ENCODE data around the gene INSYN1. TPM values are rescaled to one million over a fixed set of nuclear protein-coding genes. Genes with fewer than 3 reads are reported as not detected.

Gene INSYN1
- total RNA-seq, 1 experiment from 2014 or later, result 1.5 TPM

DNA sequence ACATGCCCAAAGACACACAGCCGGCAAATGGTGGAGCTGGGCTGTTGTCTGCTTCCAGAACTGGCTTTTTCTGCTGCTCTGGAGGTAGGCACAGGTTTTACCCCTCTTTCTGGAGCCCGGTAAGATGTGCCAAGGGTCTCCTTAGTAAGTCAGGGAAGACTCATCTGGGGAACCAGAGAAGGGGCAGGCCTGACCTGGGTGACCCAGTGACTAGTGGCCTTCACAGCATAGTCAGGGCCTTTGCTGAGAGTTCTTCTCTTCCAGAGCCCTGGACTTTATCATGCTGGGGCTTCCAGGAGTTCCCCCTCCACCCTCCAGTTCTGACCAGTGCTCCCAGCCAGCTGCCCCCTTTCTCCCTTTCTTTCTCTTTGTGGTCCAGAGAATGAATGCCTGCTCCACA lies 65.8 kb downstream of the INSYN1 start:
- no peak for DNase-seq (ENCODE audit: low spot score)

GRCh38 chr15:73686781-73687256 lies 66.3 kb downstream of the INSYN1 start:
- DNase-seq (ENCODE audit: low spot score), result peak; percentile 91

DNA sequence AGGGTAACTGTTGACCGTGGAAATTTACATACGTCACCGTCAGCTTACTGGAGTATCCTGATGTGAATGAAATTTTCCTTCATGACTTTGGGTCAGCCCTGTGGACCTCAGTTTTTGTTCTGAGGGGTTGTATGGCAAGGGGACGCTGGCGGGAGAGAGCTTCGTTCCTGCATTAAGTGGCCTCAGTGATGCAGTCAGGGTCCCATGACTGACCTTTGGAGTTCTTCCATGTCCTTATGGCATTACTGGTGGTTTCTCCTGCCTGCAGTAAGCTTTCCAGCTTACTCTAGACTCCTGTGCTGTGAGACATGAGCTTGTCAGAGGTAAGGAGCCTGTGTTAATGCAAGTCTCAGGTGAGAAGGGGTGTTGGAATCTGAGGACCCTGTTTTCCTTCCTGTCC lies 67.2 kb downstream of the INSYN1 start:
- DNase-seq (ENCODE audit: low spot score), result no peak

Other genes with a start within 250 kb of the INSYN1 start
- gene NPTN, start 120.0 kb downstream of the INSYN1 start, total RNA-seq (2014; rRNA removed; shearing (Covaris generic)), result 77.2 and 99.0 TPM in 2 replicates
- 121 and 158 TPM in 2 replicates for gene CD276, start 69.0 kb downstream of the INSYN1 start, total RNA-seq (2014; rRNA removed; shearing (Covaris generic))
- not detected in 2 replicates for gene TBC1D21, start 120.2 kb upstream of the INSYN1 start, total RNA-seq (2014; rRNA removed; shearing (Covaris generic))
- 91.0 and 92.8 TPM in 2 replicates for gene LOXL1, start 173.1 kb upstream of the INSYN1 start, total RNA-seq (2014; rRNA removed; shearing (Covaris generic))
- gene STOML1, start 238.9 kb upstream of the INSYN1 start, total RNA-seq (2014; rRNA removed; shearing (Covaris generic)), result 14.6 and 26.8 TPM in 2 replicates
- gene PML, start 241.4 kb upstream of the INSYN1 start, total RNA-seq (2014; rRNA removed; shearing (Covaris generic)), result 59.9 and 61.1 TPM in 2 replicates

Data from A172 (cell line).